ENCODE results near the gene LBX1.
A peak's percentile ranks its signal among the peaks of the same experiment; 100 is the strongest.

LBX1 gene, protein sequence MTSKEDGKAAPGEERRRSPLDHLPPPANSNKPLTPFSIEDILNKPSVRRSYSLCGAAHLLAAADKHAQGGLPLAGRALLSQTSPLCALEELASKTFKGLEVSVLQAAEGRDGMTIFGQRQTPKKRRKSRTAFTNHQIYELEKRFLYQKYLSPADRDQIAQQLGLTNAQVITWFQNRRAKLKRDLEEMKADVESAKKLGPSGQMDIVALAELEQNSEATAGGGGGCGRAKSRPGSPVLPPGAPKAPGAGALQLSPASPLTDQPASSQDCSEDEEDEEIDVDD

DNA sequence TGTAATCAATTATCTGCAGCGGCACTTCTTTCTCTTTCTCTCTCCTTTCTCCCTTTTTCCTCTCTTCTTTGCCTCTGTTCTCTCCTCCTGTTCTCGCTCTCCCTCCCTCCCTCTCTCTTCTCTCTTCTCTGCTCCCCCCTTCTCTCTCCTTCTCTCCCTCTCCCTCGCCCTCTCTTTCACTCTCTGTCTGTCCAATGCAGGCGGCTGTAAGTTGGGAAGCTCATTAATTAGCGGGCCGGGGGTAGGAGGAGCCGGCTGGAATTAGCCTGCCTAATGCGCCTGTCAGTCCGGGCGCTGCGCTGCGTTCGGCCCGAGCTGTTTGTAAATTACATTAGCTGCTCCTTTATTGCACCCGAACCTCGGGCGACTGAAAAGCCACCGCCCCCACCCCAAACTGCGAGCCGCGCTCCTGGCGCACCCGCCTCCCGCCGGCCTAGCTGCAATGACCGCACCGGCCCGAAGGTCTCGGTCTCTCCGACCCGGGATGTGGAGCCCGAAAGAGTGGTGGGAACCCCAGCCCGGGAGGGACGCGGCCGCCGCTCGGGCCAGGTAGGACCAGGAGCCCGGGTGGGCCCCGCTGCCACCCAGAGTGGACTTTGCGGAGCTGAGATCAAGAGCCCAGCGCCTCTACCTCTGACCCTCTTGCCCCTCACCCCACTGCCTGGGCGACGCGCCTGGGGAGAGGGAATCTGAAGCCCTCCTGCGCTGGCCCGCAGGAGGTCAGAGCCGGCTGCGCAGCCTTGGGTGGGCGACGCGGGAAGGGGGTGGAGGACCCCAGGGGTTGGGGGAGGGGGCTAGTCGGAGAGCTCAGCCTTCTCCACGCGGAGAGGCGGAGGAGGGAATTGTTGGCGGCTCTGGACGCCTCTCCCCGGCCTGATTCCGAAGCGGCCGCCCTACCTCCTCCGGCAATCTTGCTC, at the start of gene LBX1:
Gene LBX1, minus strand, starts transcription at position 198 of the 917 bp plus-strand sequence. CDS start 648 bp downstream, outside the sequence.
- DNase-seq (ENCODE audit: low read depth): no peak
- no peak within 1 kb of the TSS for H3K4me3 ChIP-seq (ENCODE audit: control insufficient read depth, low read depth, low read length)
- no peak for TF ChIP-seq CTCF (IDR thresholded peaks at IDR 0.05; ENCODE audit: control insufficient read depth, insufficient read depth, low read depth, low read length, missing control alignments)

DNA sequence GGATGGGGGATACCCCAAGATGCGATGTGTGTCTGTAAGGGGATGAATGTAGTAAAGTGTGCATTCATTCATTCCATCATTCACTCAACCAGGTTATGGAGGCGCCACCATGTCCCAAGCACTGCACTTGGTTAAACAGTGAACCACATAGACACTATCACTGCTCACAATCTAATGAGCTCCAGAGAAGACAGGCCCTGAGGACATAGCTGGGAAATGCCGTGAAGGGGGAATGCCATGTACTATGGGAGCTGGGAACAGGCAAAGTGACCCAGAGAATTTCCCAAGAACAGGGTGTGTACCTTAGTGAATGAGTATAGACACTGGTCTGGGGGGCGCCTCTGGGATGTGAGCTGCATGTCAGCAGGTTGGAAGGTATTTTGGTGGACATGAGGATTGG, 44.5 kb upstream of the LBX1 start:
- no peak for DNase-seq (ENCODE audit: low read depth)
- H3K4me3 ChIP-seq (ENCODE audit: control insufficient read depth, low read depth, low read length): no peak overlapping the region
- TF ChIP-seq CTCF (IDR thresholded peaks at IDR 0.05; ENCODE audit: control insufficient read depth, insufficient read depth, low read depth, low read length, missing control alignments): no peak

DNA sequence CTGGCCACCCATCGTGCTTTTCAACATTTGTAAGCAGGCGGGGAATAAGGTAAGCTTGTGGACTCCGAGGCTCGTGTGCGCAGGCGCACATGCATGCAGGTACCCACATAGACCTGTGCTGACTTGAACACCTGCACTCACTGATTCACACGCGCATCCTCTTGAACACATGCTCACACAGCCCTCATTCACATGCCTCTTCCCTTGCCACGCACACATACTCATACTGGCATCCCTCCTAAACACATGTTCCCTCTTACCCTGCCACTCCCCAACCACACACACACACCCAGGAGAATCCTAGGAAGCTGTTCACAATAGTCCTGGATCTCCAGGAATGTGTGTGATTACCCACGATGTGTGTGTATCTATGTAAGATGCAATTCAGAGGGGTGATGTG, 44.1 kb upstream of the LBX1 start:
- peak; percentile 8 for DNase-seq (ENCODE audit: low read depth)
- H3K4me3 ChIP-seq (ENCODE audit: control insufficient read depth, low read depth, low read length): no peak overlapping the region
- TF ChIP-seq CTCF (IDR thresholded peaks at IDR 0.05; ENCODE audit: control insufficient read depth, insufficient read depth, low read depth, low read length, missing control alignments): no peak

- no peak overlapping the region for H3K4me3 ChIP-seq (ENCODE audit: control insufficient read depth, low read depth, low read length)
- peak; percentile 10 for DNase-seq (ENCODE audit: low read depth)
- TF ChIP-seq CTCF (IDR thresholded peaks at IDR 0.05; ENCODE audit: control insufficient read depth, insufficient read depth, low read depth, low read length, missing control alignments): peak; percentile 83
These were observed 43.1 kb upstream of the LBX1 start for GRCh38 chr10:101272229-101272868.

DNA sequence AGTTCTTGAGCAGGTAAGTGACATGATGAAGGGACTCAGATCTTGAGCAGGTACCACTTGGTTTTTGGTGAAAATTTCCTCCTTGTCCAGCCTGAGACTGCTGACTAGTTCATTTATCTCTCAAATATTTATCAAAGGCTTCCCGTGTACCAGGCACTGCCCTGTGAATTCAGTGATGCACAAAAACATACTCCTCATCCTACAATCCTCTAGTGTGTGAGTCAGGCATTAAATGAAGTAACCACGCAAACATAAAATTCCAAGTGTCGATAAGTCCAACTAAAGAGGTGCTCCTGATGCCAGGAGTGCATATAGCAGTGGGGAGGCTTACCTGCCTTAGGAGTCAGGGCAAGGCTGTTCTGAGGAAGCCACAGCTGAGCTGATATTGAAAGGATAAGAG, 41.5 kb upstream of the LBX1 start:
- TF ChIP-seq CTCF (IDR thresholded peaks at IDR 0.05; ENCODE audit: control insufficient read depth, insufficient read depth, low read depth, low read length, missing control alignments): no peak
- no peak overlapping the region for H3K4me3 ChIP-seq (ENCODE audit: control insufficient read depth, low read depth, low read length)
- DNase-seq (ENCODE audit: low read depth): no peak

GRCh38 chr10:101267776-101268175, 38.5 kb upstream of the LBX1 start:
- H3K4me3 ChIP-seq (ENCODE audit: control insufficient read depth, low read depth, low read length): no peak overlapping the region
- TF ChIP-seq CTCF (IDR thresholded peaks at IDR 0.05; ENCODE audit: control insufficient read depth, insufficient read depth, low read depth, low read length, missing control alignments): no peak
- no peak for DNase-seq (ENCODE audit: low read depth)

Measured in AG09309 (cell line).